B cell (primary cell): ENCODE measurements around the gene CAPN9.

ENCODE experiments used
- EZH2 ChIP-seq: IDR thresholded peaks from 2 replicates; pipeline ENCODE4 v1.6.1; 2012; ENCODE audit warnings: borderline replicate concordance, low read depth, mild to moderate bottlenecking, moderate library complexity, low read length; ENCODE audit not compliant: insufficient read depth, poor library complexity, severe bottlenecking
- TF ChIP-seq, protein P1 (sequence below): fragments of 200-600 bp; IDR thresholded peaks from one replicate; pipeline ENCODE4 v1.8.0; 2022; ENCODE audit warnings: antibody characterized with exemption, mild to moderate bottlenecking

DNA sequence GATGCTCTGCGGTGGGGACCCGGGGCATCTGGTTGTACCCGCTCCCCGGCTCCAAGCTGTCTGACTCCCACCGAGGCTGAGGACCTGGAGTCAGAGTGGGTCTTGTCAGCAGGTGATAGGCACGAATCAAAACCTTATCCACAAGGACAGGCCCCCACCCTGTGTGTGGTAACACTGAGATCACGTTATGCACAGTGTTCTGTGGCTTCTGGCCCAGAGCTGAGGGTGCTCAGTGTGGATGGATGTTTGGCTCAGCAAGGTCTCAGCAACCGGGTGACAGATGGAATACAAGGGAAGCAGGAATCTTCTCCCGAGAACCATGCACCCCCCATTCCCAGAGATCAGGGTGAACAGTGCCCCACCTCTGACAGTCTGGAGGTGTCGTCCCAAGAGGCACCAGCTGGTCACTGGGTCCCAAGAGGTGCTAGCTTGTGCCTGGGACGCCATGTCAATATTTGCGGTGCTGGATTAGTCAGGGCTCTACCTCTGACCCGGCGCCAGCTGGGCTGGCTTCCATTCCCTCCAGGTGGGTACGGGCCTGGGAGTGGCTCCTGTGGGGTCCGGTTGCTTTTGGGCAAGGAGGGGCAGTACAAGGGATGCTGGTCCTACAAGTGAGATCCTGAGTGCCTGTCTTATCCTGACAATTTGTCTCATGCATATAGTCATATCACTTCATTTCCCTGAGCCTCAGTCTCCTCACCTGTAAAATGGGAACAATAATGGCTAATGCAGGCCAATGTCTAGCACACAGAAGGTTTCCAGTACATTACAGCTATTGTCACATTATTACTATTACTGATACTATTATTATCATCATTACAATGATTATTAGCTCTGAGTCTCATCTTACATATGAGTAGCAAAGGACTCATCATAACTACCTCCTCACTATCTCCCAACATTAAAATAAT is 957 bp downstream of the CAPN9 start:
- TF ChIP-seq EZH2: no peak
- TF ChIP-seq, protein P1, sequence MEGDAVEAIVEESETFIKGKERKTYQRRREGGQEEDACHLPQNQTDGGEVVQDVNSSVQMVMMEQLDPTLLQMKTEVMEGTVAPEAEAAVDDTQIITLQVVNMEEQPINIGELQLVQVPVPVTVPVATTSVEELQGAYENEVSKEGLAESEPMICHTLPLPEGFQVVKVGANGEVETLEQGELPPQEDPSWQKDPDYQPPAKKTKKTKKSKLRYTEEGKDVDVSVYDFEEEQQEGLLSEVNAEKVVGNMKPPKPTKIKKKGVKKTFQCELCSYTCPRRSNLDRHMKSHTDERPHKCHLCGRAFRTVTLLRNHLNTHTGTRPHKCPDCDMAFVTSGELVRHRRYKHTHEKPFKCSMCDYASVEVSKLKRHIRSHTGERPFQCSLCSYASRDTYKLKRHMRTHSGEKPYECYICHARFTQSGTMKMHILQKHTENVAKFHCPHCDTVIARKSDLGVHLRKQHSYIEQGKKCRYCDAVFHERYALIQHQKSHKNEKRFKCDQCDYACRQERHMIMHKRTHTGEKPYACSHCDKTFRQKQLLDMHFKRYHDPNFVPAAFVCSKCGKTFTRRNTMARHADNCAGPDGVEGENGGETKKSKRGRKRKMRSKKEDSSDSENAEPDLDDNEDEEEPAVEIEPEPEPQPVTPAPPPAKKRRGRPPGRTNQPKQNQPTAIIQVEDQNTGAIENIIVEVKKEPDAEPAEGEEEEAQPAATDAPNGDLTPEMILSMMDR: no peak
